Peyer's patch (tissue), 4 donors: ENCODE results near the gene GMCL2. TPM values are rescaled to one million over a fixed set of nuclear protein-coding genes. Genes with fewer than 3 reads are reported as not detected.

Experiments
- DNase-seq, 3 donors: peaks; one replicate each; pipeline ENCODE4 v3.0.0-alpha.2; 2017 to 2019
- H3K27ac ChIP-seq, 4 donors: fragments of 200-600 bp; sonication (generic); one replicate each; pipeline ENCODE4 v1.5.1; 2016 to 2019
- H3K27me3 ChIP-seq, 2 donors: fragments of 200-600 bp; sonication (generic); one replicate each; pipeline ENCODE4 v1.5.1; 2019
- H3K36me3 ChIP-seq, 3 donors: fragments of 200-600 bp; sonication (generic); one replicate each; pipeline ENCODE4 v1.5.1; 2016 to 2019
- H3K4me1 ChIP-seq, 4 donors: fragments of 200-600 bp; sonication (generic); one replicate each; pipeline ENCODE4 v1.5.1; 2016 to 2019
- H3K4me3 ChIP-seq, 4 donors: fragments of 200-600 bp; sonication (generic); 1 replicate in 3 of 4; 2 replicates in 1 of 4; pipeline ENCODE4 v1.5.1; 2016 to 2019; ENCODE audit warnings: mild to moderate bottlenecking in 1 of 4
- H3K9me3 ChIP-seq, 4 donors: fragments of 200-600 bp; sonication (generic); one replicate each; pipeline ENCODE4 v1.5.1; 2016 to 2019; ENCODE audit warnings: mild to moderate bottlenecking in 1 of 4
- CTCF ChIP-seq, 6 experiments: fragments of 450-650 bp in 4 of 6; fragments of 200-600 bp in 2 of 6; sonication (generic) in 1 of 6; IDR thresholded peaks; one replicate each; pipeline ENCODE4 v1.5.1; 2017 to 2019; ENCODE audit warnings: antibody characterized with exemption in 6 of 6, mild to moderate bottlenecking in 3 of 6, moderate library complexity in 1 of 6
- POLR2A ChIP-seq, 2 donors: fragments of 450-650 bp; IDR thresholded peaks; one replicate each; pipeline ENCODE4 v1.5.1; 2017; ENCODE audit warnings: antibody characterized with exemption in 2 of 2, mild to moderate bottlenecking in 2 of 2, moderate library complexity in 2 of 2
- total RNA-seq, 4 donors: library from RNA; depleted of rRNA; stranded (reverse); fragments of >200 nt; gene quantifications; one replicate each; pipeline ENCODE4 v1.1.0, GENCODE V29; 2016

GMCL2 gene
- total RNA-seq, 4 donors from 2014 or later = not detected

- DNase-seq = peak in 2 of 3 donors; percentile 76 to 84
- Histone ChIP-seq H3K36me3 (peaks cover 0 to 64% (median 0%) of the 10 kb centered on the region in 3 donors), H3K4me3 (no peak overlapping the region), H3K27me3 (no peaks in the 10 kb centered on the region), H3K4me1 (peaks cover 3 to 56% (median 16%) of the 10 kb centered on the region in 4 donors), H3K27ac (peak overlapping the region in 3 of 4 donors; percentile 97 to 99 (median 98)), H3K9me3 (no peaks in the 10 kb centered on the region)
- peak in 1 of 2 donors; percentile 47 for TF ChIP-seq POLR2A (IDR thresholded peaks at IDR 0.05)
- no peak for TF ChIP-seq CTCF (IDR thresholded peaks at IDR 0.05)
These were observed 20.7 kb upstream of the GMCL2 start for GRCh38 chr5:178207917-178208280.

GRCh38 chr5:178207183-178207916 lies 20.2 kb upstream of the GMCL2 start:
- Histone ChIP-seq H3K36me3 (peaks cover 0 to 58% (median 0%) of the 10 kb centered on the region in 3 donors), H3K9me3 (no peaks in the 10 kb centered on the region), H3K4me3 (peak overlapping the region in 1 of 4 donors; percentile 87), H3K4me1 (peaks cover 3 to 51% (median 13%) of the 10 kb centered on the region in 4 donors), H3K27ac (peak overlapping the region in 3 of 4 donors; percentile 97 to 99 (median 98)), H3K27me3 (no peaks in the 10 kb centered on the region)
- peak in 1 of 2 donors; percentile 65 for TF ChIP-seq POLR2A (IDR thresholded peaks at IDR 0.05)
- no peak for TF ChIP-seq CTCF (IDR thresholded peaks at IDR 0.05)
- peak in 2 of 3 donors; percentile 60 to 67 for DNase-seq

GRCh38 chr5:178206166-178207101 lies 19.3 kb upstream of the GMCL2 start:
- Histone ChIP-seq H3K4me3 (peak overlapping the region; percentile 87 to 100 (median 93)), H3K36me3 (peaks cover 0 to 50% (median 0%) of the 10 kb centered on the region in 3 donors), H3K27me3 (no peaks in the 10 kb centered on the region), H3K9me3 (no peaks in the 10 kb centered on the region), H3K27ac (peak overlapping the region in 3 of 4 donors; percentile 97 to 99 (median 98)), H3K4me1 (peaks cover 3 to 50% (median 13%) of the 10 kb centered on the region in 4 donors)
- no peak for TF ChIP-seq CTCF (IDR thresholded peaks at IDR 0.05)
- no peak for TF ChIP-seq POLR2A (IDR thresholded peaks at IDR 0.05)
- DNase-seq = peak in 1 of 3 donors; percentile 49

GRCh38 chr5:178205749-178206047 lies 18.5 kb upstream of the GMCL2 start:
- no peak for DNase-seq

More at GRCh38 chr5:178205749-178206047, 18.5 kb upstream of the GMCL2 start:
- H3K27me3 ChIP-seq = no peaks in the 10 kb centered on the region
- H3K4me1 ChIP-seq = peaks cover 3 to 45% (median 13%) of the 10 kb centered on the region in 4 donors
- peak overlapping the region; percentile 87 to 100 (median 93) for H3K4me3 ChIP-seq
- H3K36me3 ChIP-seq = peaks cover 0 to 42% (median 0%) of the 10 kb centered on the region in 3 donors
- TF ChIP-seq CTCF (IDR thresholded peaks at IDR 0.05) (no peak), POLR2A (IDR thresholded peaks at IDR 0.05) (no peak)
- H3K9me3 ChIP-seq = no peaks in the 10 kb centered on the region
- H3K27ac ChIP-seq = peak overlapping the region; percentile 97 to 99 (median 98)
